Calu3 (cell line): ENCODE measurements around the gene SDHAF1. TPM values are rescaled to one million over a fixed set of nuclear protein-coding genes. Genes with fewer than 3 reads are reported as not detected.

Experiments used
- BruUV-seq: library from RNA; stranded (reverse); fragments of 400-500 nt; replicated peaks from 2 replicates; lab custom pipeline; 2021; lab: Mats Ljungman, UMichigan
- CTCF ChIA-PET: fragments of 300-600 bp; sonication (Branson Sonifier 250); formaldehyde crosslinking; loops from one replicate; lab custom pipeline; 2022; ENCODE audit warnings: antibody characterized with exemption; lab: Charles Lee
- DNase-seq: peaks from one replicate; pipeline ENCODE4 v3.0.0; 2022
- H3K27ac Mint-ChIP-seq: one replicate; pipeline ENCODE4 v1.8.0; 2022; ENCODE audit warnings: mixed read lengths; ENCODE audit not compliant: unreplicated experiment
- H3K27me3 Mint-ChIP-seq: one replicate; pipeline ENCODE4 v1.8.0; 2022; ENCODE audit warnings: mixed read lengths; ENCODE audit not compliant: unreplicated experiment
- H3K36me3 Mint-ChIP-seq: one replicate; pipeline ENCODE4 v1.8.0; 2022; ENCODE audit warnings: mild to moderate bottlenecking, moderate library complexity, mixed read lengths; ENCODE audit not compliant: insufficient read depth, unreplicated experiment
- H3K4me1 Mint-ChIP-seq: one replicate; pipeline ENCODE4 v1.8.0; 2022; ENCODE audit warnings: mild to moderate bottlenecking, low read depth, mixed read lengths; ENCODE audit not compliant: unreplicated experiment
- H3K4me3 Mint-ChIP-seq: one replicate; pipeline ENCODE4 v1.8.0; 2022; ENCODE audit warnings: mild to moderate bottlenecking, low read depth, moderate library complexity, mixed read lengths; ENCODE audit not compliant: unreplicated experiment
- H3K9me3 Mint-ChIP-seq: one replicate; pipeline ENCODE4 v1.8.0; 2022; ENCODE audit warnings: low read depth, mixed read lengths; ENCODE audit not compliant: unreplicated experiment
- CTCF ChIP-seq: fragments of 200-600 bp; IDR thresholded peaks from one replicate; pipeline ENCODE4 v1.8.0; 2022; ENCODE audit warnings: antibody characterized with exemption; ENCODE audit not compliant: unreplicated experiment
- intact Hi-C: fragments of 100-400 bp; cut with micrococcal nuclease; formaldehyde crosslinking; loops from one replicate; pipeline ENCODE4 v1.10.0; 2022; ENCODE audit not compliant: unreplicated experiment
- total RNA-seq: library from RNA; stranded (reverse); gene quantifications from 2 replicates; pipeline ENCODE4 v1.2.3, GENCODE V29; 2022

The SDHAF1 gene
- total RNA-seq, 1 experiment from 2014 or later: 16.9 TPM

GRCh38 chr19:36014012-36014924 is 19.3 kb downstream of the SDHAF1 start, which contains the start of gene ALKBH6:
Gene ALKBH6, minus strand, starts transcription at chr19:36014213. Its CDS starts 816 bp downstream, at chr19:36013397.
- CTCF ChIA-PET: interaction anchor here (0.6 to 1.1 kb wide), 10 partner anchors 13 to 739 kb away, joined by 3 to 7 read pairs (median 4); partner anchors contain the start of genes POLR2I, SDHAF1 and THAP8
- no peaks in the 10 kb centered on the region for H3K9me3 Mint-ChIP-seq
- intact Hi-C loops: loop anchor here (5.0 kb wide), 1 partner anchor 38 kb away; the partner anchor contains the start of genes THAP8 and WDR62
- peak within 1 kb of the TSS; percentile 89 for H3K4me3 Mint-ChIP-seq
- TSS peak; percentile 74 for BruUV-seq
- peaks cover 39% of the 10 kb centered on the region for H3K4me1 Mint-ChIP-seq
- no peaks in the 10 kb centered on the region for H3K27me3 Mint-ChIP-seq
- DNase-seq: peak; percentile 100
- peaks cover 30% of the 10 kb centered on the region for H3K36me3 Mint-ChIP-seq
- H3K27ac Mint-ChIP-seq: peak within 1 kb of the TSS; percentile 81
- TF ChIP-seq CTCF: no peak

- intact Hi-C loops: no loop called here
- peaks cover 26% of the 10 kb centered on the region for H3K36me3 Mint-ChIP-seq
- no peak for DNase-seq
- no peaks in the 10 kb centered on the region for H3K9me3 Mint-ChIP-seq
- peaks cover 21% of the 10 kb centered on the region for H3K4me1 Mint-ChIP-seq
- no peak overlapping the region for H3K4me3 Mint-ChIP-seq
- no TSS peak for BruUV-seq
- no peak for TF ChIP-seq CTCF
- CTCF ChIA-PET: no interaction called here
- H3K27ac Mint-ChIP-seq: no peak overlapping the region
- no peaks in the 10 kb centered on the region for H3K27me3 Mint-ChIP-seq
Measured at GRCh38 chr19:36019061-36019670, 24.2 kb downstream of the SDHAF1 start.

- DNase-seq: no peak
- Mint-ChIP-seq H3K4me1 (no peaks in the 10 kb centered on the region), H3K27ac (no peak overlapping the region), H3K27me3 (no peaks in the 10 kb centered on the region), H3K9me3 (no peaks in the 10 kb centered on the region), H3K36me3 (peaks cover 30% of the 10 kb centered on the region), H3K4me3 (no peak overlapping the region)
- BruUV-seq: no TSS peak
- CTCF ChIA-PET: no interaction called here
- intact Hi-C loops: no loop called here
- TF ChIP-seq CTCF: no peak
Measured at GRCh38 chr19:36023432-36023831, 28.4 kb downstream of the SDHAF1 start.

DNA sequence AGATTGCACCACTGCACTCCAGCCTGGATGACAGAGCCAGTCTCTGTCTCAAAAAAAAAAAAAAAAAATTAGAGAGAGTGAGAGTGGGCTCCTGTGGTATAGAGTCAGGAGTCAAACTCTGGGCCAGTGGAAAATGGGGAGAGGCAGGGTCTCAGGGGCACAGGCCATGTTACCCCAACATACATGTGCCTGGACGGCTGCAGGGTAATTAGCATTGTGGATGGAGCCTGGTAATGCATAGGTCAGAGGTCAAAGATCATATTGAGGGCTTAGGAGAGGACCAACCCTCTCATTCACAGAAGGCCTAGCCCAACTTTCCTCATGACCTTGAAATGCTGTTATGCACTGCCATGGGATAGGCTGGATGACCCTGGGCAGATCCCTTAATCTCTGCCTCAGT is 30.6 kb downstream of the SDHAF1 start:
- TF ChIP-seq CTCF: no peak
- Mint-ChIP-seq H3K4me3 (no peak overlapping the region), H3K9me3 (no peaks in the 10 kb centered on the region), H3K27ac (no peak overlapping the region), H3K27me3 (no peaks in the 10 kb centered on the region), H3K36me3 (peaks cover 31% of the 10 kb centered on the region), H3K4me1 (no peaks in the 10 kb centered on the region)
- intact Hi-C loops: no loop called here
- CTCF ChIA-PET: no interaction called here
- BruUV-seq: no TSS peak
- no peak for DNase-seq
